HEK293T (cell line): ENCODE data around the gene TMEM161A.

Source experiments
- BHLHE40 ChIP-seq: fragments of 450-650 bp; IDR thresholded peaks from 2 replicates; pipeline ENCODE4 v1.6.1; 2016; ENCODE audit warnings: mild to moderate bottlenecking, moderate library complexity, borderline replicate concordance
- FOXM1 ChIP-seq: fragments of 450-650 bp; IDR thresholded peaks from 2 replicates; pipeline ENCODE4 v1.6.1; 2017; ENCODE audit warnings: mild to moderate bottlenecking, borderline replicate concordance
- SUZ12 ChIP-seq: fragments of 450-650 bp; IDR thresholded peaks from 2 replicates; pipeline ENCODE4 v1.6.1; 2016; ENCODE audit warnings: mild to moderate bottlenecking

- no peak for TF ChIP-seq FOXM1
- no peak for TF ChIP-seq SUZ12
- TF ChIP-seq BHLHE40 = no peak
Measured at GRCh38 chr19:19137556-19138108, 646 bp downstream of the TMEM161A start.
